ENCODE results near the gene CCSER1.

Gene CCSER1

DNA sequence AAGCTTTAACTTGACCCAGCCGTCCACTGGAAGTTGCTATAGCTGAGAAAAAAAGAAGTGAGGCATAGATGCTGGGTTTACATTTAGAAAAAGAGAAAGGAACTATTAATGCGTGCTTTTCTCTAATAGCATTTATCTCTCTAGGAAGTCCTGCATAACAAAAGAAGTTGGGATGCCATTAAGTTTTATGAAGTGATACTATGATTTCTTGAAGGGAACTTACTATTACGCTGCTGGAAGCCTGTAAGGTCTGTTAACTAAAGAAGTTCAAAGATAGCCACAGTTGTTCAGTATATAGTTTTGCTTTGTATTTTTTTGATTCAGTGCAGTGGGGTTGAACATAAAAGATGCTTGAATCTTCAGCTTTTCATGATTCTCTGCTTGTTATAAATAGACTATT is 203.4 kb downstream of the CCSER1 start:
- no peaks in the 10 kb centered on the region for H3K27me3 Mint-ChIP-seq (ENCODE audit: low read depth, poor library complexity)
- no peaks in the 10 kb centered on the region for H3K36me3 Mint-ChIP-seq (ENCODE audit: low read depth)
- no peaks in the 10 kb centered on the region for H3K4me1 Mint-ChIP-seq
- no peaks in the 10 kb centered on the region for H3K9me3 Mint-ChIP-seq
- TF ChIP-seq, protein P1, sequence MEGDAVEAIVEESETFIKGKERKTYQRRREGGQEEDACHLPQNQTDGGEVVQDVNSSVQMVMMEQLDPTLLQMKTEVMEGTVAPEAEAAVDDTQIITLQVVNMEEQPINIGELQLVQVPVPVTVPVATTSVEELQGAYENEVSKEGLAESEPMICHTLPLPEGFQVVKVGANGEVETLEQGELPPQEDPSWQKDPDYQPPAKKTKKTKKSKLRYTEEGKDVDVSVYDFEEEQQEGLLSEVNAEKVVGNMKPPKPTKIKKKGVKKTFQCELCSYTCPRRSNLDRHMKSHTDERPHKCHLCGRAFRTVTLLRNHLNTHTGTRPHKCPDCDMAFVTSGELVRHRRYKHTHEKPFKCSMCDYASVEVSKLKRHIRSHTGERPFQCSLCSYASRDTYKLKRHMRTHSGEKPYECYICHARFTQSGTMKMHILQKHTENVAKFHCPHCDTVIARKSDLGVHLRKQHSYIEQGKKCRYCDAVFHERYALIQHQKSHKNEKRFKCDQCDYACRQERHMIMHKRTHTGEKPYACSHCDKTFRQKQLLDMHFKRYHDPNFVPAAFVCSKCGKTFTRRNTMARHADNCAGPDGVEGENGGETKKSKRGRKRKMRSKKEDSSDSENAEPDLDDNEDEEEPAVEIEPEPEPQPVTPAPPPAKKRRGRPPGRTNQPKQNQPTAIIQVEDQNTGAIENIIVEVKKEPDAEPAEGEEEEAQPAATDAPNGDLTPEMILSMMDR (IDR thresholded peaks at IDR 0.05): no peak
- no peak overlapping the region for H3K27ac Mint-ChIP-seq
- no peak for DNase-seq
- H3K4me3 Mint-ChIP-seq: no peak overlapping the region

DNA sequence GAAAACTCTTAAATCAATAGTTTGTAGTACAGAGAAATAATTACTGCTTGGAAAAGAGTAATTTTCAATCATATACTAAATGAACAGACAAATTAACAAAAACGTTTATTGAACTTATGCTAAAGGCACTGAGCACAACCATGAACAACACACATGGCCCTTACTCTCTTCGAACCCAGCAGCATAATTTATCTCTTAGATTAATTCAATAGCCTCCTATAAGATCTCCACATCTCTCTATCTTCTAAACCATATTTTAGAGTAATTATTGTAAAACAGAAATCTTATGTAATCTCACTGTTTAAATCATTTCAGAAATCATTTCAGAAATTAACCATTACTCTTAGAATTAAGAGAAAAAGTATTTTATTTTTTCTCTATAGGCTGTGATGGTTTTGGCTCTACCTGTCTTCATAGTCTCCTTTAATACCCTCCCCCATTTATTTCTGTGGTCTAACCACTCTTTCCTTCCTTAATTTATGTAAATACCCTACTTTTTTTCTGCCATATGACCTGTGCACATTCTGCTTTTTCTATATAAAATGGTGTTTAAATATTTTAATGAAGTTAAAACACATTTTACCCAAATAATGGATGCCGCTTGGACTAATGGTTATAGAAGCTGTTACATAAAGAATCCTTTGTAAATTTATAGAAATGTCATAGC is 218.5 kb downstream of the CCSER1 start:
- Mint-ChIP-seq H3K9me3 (no peaks in the 10 kb centered on the region), H3K36me3 (ENCODE audit: low read depth) (no peaks in the 10 kb centered on the region), H3K4me1 (no peaks in the 10 kb centered on the region), H3K27me3 (ENCODE audit: low read depth, poor library complexity) (no peaks in the 10 kb centered on the region), H3K27ac (no peak overlapping the region), H3K4me3 (no peak overlapping the region)
- TF ChIP-seq, protein P1 (IDR thresholded peaks at IDR 0.05): no peak
- no peak for DNase-seq

DNA sequence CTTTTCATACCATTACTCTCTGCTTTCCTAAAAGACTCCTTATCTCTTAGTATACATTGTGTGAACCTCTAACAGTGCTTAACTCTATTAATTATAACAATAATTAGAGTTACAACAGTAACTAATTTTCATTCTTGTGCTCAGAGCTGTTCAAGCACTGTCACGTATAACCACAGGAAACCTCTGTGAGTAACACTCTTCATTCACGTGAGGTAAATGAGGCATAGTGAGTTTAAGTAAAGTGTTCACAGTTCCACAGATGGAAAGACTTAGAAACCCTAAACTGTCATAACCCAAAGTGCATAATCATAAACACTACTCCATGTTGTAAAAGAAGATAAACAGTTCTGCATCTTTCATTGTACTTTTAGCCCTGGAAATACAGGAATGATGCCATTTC is 222.4 kb downstream of the CCSER1 start:
- H3K9me3 Mint-ChIP-seq: no peaks in the 10 kb centered on the region
- no peak for DNase-seq
- H3K4me3 Mint-ChIP-seq: no peak overlapping the region
- TF ChIP-seq, protein P1 (IDR thresholded peaks at IDR 0.05): no peak
- no peaks in the 10 kb centered on the region for H3K36me3 Mint-ChIP-seq (ENCODE audit: low read depth)
- H3K27ac Mint-ChIP-seq: no peak overlapping the region
- H3K27me3 Mint-ChIP-seq (ENCODE audit: low read depth, poor library complexity): no peaks in the 10 kb centered on the region
- no peaks in the 10 kb centered on the region for H3K4me1 Mint-ChIP-seq

DNA sequence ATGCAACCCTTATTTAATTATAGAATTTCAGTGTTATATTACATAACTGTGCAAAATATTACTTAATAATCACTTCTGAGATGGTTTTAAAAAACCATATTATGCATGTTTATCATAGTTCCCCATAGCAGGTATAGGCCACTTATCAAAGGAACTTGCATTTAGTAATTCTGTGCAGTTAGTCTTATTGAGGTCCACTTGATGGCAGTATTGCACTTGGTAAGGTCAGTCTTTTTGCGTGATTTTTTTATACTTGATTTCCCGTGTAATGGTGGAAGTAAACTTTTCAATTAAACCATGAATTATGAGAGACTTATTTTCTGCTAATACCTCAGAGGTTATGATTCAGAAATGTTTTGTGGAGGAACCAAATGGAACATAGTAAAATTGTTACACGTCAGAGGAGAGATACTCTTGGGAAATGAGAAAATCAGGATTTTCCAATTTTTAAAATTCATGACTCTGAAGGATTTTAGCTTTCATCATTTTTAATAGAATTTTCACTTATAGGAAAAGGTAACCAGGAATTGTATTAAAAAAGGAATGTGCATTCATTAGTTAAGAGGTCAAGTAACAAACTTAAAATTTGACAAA is 230.0 kb downstream of the CCSER1 start:
- Mint-ChIP-seq H3K27me3 (ENCODE audit: low read depth, poor library complexity) (no peaks in the 10 kb centered on the region), H3K27ac (no peak overlapping the region), H3K36me3 (ENCODE audit: low read depth) (no peaks in the 10 kb centered on the region), H3K4me1 (no peaks in the 10 kb centered on the region), H3K4me3 (no peak overlapping the region), H3K9me3 (no peaks in the 10 kb centered on the region)
- DNase-seq: no peak
- TF ChIP-seq, protein P1 (IDR thresholded peaks at IDR 0.05): peak; percentile 56

DNA sequence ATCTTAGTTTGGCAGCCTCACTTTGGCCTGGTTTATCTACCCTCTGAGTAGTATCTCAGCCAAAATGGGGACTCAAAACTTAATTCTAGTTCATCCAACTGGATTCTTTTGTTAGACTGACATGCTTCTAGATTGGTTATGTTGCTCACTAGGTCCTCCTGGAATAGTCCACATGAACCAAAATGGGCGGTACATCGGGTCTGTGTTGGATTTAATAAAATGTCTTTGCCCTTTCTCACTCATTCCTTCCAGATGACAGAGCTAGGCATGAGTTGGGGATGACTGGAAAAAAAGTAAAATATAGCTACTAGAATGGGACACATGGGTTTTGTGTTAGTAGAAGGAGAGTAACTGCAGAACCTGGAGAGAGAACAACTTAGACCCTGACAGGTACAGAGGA is 247.9 kb downstream of the CCSER1 start:
- TF ChIP-seq, protein P1 (IDR thresholded peaks at IDR 0.05): no peak
- no peak overlapping the region for H3K27ac Mint-ChIP-seq

DNA sequence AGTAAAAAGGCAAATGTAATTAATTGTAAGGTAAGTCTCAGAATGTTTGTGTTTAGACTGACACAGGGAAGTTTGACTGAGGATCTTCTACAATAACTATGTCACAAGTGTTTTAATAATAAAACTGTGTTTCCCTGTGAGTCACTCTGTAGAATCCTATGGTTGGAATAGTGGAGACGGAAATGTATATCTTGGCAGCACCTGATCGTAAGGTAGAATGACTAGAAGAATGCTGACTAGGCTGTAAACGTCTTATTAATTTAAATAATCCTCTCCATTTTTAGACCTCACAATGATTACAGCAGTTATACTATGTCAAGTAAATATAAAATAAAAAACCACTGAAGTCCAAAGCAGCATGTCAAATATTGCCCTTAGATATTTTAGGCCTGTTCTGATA is 266.0 kb downstream of the CCSER1 start:
- no peak overlapping the region for H3K4me3 Mint-ChIP-seq
- TF ChIP-seq, protein P1 (IDR thresholded peaks at IDR 0.05): no peak
- no peak for DNase-seq

More for the DNA sequence above, 247.9 kb downstream of the CCSER1 start:
- Mint-ChIP-seq H3K27me3 (ENCODE audit: low read depth, poor library complexity) (no peaks in the 10 kb centered on the region), H3K9me3 (no peaks in the 10 kb centered on the region), H3K4me3 (no peak overlapping the region), H3K4me1 (no peaks in the 10 kb centered on the region), H3K36me3 (ENCODE audit: low read depth) (no peaks in the 10 kb centered on the region)
- DNase-seq: no peak

More for the DNA sequence above, 266.0 kb downstream of the CCSER1 start:
- Mint-ChIP-seq H3K27ac (no peak overlapping the region), H3K36me3 (ENCODE audit: low read depth) (no peaks in the 10 kb centered on the region), H3K4me1 (no peaks in the 10 kb centered on the region), H3K27me3 (ENCODE audit: low read depth, poor library complexity) (no peaks in the 10 kb centered on the region), H3K9me3 (no peaks in the 10 kb centered on the region)

Measured in nephron progenitor cell (in vitro differentiated cells).